RWPE1 (cell line): Measurements from ENCODE around the gene SHH.

Experiments
- CTCF ChIA-PET: fragments of 350-600 bp; sonication (Branson Sonifier 250); formaldehyde crosslinking; extraction: SDS; loops from one replicate; lab custom pipeline; 2021; lab: Yijun Ruan, JAX
- POLR2A ChIA-PET: fragments of 400-600 bp; formaldehyde crosslinking; extraction: SDS; loops from one replicate; lab custom pipeline; 2020; ENCODE audit warnings: antibody characterized with exemption; ENCODE audit not compliant: low non-redundant PET; lab: Yijun Ruan, JAX
- DNase-seq: peaks from one replicate; pipeline ENCODE4 v3.0.0; 2012; ENCODE audit warnings: low spot score
- H3K27ac ChIP-seq: fragments of 450-650 bp; 2 replicates; pipeline ENCODE4 v1.5.1; 2017
- TF ChIP-seq, protein P1 (sequence below): fragments of 450-650 bp; conservative IDR thresholded peaks from 2 replicates; pipeline ENCODE4 v1.5.1; 2017; ENCODE audit warnings: low read depth, mild to moderate bottlenecking

The SHH gene

DNA sequence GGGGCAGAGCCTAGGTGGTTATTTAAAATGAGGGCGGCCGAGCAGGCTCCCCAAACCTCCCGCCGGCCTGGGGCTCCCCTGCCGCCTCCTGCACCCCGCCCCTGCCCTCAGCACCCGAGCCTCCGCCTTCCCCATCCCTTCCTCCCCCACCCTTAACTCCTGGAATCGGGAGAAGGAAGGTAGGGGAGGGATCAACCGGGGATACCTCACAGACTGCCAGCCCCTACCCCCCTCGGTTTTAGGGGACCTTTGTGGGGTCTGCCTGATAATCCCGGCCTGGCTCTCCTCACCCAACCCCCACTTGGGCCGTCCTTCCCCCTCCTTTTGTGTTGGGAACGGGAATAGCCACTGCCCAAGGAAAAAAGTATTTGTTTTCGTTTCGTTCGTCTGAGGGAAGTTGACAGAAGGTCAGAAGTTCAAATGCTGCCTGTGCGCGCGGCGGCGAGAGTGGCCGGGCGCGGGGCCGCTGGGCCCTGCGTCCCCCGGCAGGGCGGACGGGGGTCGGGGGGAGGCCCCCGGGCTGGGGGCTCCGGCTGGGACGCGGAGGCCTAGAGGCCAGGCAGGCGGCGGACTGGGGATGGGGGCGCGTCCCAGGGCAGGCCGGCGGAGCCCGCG lies 2.8 kb downstream of the SHH start:
- H3K27ac ChIP-seq = no peak overlapping the region
- TF ChIP-seq, protein P1, sequence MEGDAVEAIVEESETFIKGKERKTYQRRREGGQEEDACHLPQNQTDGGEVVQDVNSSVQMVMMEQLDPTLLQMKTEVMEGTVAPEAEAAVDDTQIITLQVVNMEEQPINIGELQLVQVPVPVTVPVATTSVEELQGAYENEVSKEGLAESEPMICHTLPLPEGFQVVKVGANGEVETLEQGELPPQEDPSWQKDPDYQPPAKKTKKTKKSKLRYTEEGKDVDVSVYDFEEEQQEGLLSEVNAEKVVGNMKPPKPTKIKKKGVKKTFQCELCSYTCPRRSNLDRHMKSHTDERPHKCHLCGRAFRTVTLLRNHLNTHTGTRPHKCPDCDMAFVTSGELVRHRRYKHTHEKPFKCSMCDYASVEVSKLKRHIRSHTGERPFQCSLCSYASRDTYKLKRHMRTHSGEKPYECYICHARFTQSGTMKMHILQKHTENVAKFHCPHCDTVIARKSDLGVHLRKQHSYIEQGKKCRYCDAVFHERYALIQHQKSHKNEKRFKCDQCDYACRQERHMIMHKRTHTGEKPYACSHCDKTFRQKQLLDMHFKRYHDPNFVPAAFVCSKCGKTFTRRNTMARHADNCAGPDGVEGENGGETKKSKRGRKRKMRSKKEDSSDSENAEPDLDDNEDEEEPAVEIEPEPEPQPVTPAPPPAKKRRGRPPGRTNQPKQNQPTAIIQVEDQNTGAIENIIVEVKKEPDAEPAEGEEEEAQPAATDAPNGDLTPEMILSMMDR = no peak
- CTCF ChIA-PET = no interaction called here
- no peak for DNase-seq
- POLR2A ChIA-PET = no interaction called here

DNA sequence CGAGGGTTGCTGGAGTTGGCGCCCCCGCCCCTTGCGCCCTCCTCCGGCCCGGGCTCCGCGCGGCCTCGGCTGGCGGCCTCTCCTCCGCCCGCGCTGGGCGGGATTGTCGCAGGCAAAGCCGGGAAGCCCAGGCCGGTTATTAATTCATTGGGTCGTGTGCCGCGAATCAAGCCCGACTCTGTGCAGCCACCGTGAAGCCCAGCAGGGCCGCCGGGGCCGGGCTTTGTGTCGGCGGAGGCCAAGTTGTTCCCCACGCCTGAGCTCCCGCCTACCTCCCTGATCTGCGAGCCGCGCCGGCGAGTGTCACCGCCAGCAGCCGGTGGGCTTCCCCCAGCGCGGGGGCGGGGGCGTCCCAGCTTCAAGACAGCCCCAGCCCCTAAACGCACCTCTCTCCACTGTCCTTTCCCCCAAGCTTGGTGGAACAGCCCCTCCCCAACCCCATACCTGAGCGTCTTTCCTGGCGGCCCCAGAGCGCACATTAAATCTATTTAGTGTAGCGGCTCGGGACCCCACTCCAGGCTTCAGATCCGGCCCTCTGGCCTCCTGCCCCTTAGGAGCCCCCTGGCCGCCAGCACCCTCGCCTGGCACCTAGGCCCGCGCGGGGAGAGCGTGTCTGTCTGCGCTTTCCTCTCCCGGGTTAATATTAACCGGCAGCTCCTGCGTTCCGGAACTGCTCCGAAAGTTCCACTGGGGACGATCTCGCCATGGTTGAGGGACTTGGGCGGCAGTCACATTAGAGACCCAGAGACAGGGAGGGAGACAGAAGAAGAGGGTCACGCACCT lies 3.5 kb downstream of the SHH start:
- H3K27ac ChIP-seq = no peak overlapping the region
- TF ChIP-seq, protein P1 = no peak
- ChIA-PET CTCF (no interaction called here), POLR2A (no interaction called here)
- no peak for DNase-seq

DNA sequence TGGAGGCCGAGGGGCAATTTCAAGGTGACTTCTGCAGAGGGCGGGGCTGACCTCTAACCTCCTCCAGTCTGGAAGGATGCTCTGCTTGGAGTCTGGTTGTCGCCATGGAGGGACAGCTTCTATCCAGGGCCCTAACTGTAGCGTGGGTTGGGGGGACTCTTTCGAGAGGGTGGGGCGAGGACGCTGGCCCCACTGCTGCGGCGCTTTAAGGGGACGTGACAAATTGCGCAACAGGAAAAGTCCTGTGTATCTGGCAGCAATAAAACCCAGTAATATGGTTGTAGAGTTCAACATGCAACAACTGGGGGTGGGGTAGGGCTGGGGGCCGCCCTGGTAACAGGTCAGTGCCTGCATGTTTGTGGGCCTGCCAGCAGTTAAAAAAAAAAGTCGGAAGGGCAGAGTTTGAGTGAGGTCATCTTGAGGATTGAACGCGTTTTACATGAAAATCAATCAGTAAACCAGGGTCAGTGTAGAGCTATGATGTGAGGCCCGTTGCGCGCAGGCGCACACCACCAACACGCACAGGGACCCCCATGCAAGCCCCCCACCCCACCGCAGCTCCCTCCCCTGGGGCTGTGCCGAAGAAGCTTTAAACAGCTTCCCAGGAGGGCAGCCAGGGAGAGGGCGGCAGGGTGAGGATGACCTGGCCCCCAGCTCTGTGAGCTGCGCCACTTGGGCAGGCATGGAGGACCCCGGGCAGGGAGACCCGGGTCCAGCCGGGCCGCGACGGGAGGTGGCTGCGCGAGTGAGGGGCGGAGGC lies 4.3 kb downstream of the SHH start:
- no peak overlapping the region for H3K27ac ChIP-seq
- DNase-seq = no peak
- CTCF ChIA-PET = no interaction called here
- POLR2A ChIA-PET = no interaction called here
- TF ChIP-seq, protein P1 = no peak

DNA sequence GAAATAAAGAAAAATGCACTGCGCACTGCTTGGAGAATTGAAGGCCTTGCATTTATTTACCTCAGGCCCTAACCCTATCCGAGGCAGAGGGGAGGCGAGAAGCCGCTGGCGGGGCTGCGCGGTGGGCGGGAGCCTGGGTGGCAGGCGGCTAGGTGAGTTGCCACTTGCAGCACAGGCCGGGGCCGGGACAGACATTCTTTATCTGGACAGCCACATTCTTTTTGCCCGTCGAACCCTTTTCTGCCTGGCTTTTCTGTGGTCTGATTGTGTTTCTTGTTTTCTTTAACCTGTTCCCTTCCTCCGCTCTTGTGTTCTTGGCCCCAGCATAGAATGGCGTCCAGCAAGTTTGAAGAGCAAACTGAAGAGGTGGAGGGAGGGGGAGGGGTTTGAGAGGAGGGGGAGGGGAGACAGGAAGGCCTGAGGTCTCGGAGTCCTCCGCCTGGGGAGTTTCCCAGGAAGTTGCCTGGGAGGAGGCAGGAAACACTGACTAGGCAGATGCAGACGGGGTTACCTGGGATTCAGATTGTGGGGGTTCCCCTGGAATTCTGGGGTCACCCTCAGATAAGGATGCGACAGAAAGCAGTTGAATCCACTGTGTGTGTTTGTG lies 5.1 kb downstream of the SHH start:
- TF ChIP-seq, protein P1 = no peak
- DNase-seq = no peak
- H3K27ac ChIP-seq = no peak overlapping the region
- ChIA-PET CTCF (no interaction called here), POLR2A (no interaction called here)

DNA sequence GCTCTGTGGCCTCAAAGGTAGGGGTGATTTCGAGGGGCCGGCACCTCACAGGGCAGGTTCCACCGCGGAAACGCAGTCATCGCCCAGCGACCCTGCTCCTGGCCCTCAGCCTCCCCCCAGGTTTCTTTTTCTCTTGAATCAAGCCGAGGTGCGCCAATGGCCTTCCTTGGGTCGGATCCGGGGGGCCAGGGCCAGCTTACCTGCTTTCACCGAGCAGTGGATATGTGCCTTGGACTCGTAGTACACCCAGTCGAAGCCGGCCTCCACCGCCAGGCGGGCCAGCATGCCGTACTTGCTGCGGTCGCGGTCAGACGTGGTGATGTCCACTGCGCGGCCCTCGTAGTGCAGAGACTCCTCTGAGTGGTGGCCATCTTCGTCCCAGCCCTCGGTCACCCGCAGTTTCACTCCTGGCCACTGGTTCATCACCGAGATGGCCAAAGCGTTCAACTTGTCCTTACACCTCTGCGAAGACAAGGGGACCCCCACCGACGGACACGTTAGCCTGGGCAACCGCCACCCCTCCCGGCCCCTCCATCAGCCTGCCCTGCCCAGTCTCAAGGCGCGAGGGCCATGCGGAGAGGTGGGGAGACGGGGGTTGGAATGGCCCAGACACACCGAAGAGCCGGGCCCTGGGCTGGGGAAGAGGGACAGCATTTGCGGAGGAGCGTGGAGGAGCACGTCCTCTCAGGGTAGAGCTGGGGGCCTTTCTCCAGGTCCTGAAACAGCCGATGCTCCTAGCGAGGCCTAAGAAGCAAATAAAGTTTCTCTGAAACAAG lies 6.0 kb downstream of the SHH start:
- CTCF ChIA-PET = interaction anchor here (0.6 kb wide), 2 partner anchors 151 to 493 kb away, joined by 3 read pairs; no protein-coding TSS in a partner anchor
- no peak for DNase-seq
- no peak overlapping the region for H3K27ac ChIP-seq
- TF ChIP-seq, protein P1 = no peak
- POLR2A ChIA-PET = no interaction called here
